Ovary (tissue), 9 donors: Measurements from ENCODE around the gene LETM1. TPM values are rescaled to one million over a fixed set of nuclear protein-coding genes. Genes with fewer than 3 reads are reported as not detected.
"Not testable (repeated sequence)": the region's sequence is repeated elsewhere in the genome, so short reads cannot be mapped to it uniquely, and the experiment has no call there.

Experiments
- DNase-seq, 5 donors: peaks; one replicate each; pipeline ENCODE4 v3.0.0-alpha.2; 2019 to 2020
- H3K27ac ChIP-seq, 2 donors: fragments of 200-600 bp; one replicate each; pipeline versions ENCODE4 v1.5.1 to v1.8.0; 2019 to 2022
- H3K27me3 ChIP-seq: fragments of 200-600 bp; one replicate; pipeline ENCODE4 v1.8.0; 2022
- H3K36me3 ChIP-seq: fragments of 200-600 bp; sonication (generic); one replicate; pipeline ENCODE4 v1.5.1; 2019
- H3K4me1 ChIP-seq: one replicate; pipeline ENCODE4 v1.8.1; 2013; ENCODE audit warnings: mild to moderate bottlenecking, moderate library complexity; ENCODE audit not compliant: insufficient read depth
- H3K4me3 ChIP-seq: fragments of 200-600 bp; sonication (generic); one replicate; pipeline ENCODE4 v1.5.1; 2017
- H3K9me3 ChIP-seq, 2 donors: fragments of 200-600 bp in 1 of 2; sonication (generic) in 1 of 2; one replicate each; pipeline versions ENCODE4 v1.5.1 to v1.8.1; 2013 to 2019; ENCODE audit warnings: mild to moderate bottlenecking in 1 of 2, moderate library complexity in 1 of 2
- CTCF ChIP-seq, 3 donors: fragments of 450-650 bp in 2 of 3; fragments of 200-600 bp in 1 of 3; IDR thresholded peaks; one replicate each; pipeline versions ENCODE4 v1.5.1 to v1.8.0; 2016 to 2022; ENCODE audit warnings: antibody characterized with exemption in 3 of 3, mild to moderate bottlenecking in 1 of 3
- EP300 ChIP-seq: sonication (generic); formaldehyde crosslinking; IDR thresholded peaks from one replicate; pipeline ENCODE4 v1.6.1; 2017; ENCODE audit warnings: antibody characterized with exemption
- POLR2A ChIP-seq: fragments of 450-650 bp; IDR thresholded peaks from one replicate; pipeline ENCODE4 v1.6.1; 2017; ENCODE audit warnings: antibody characterized with exemption, mild to moderate bottlenecking, moderate library complexity
- WGBS, 3 donors: extraction: QIAGEN DNeasy Blood & Tissue Kit in 1 of 3; methylation state at CpG; one replicate each; pipeline versions ENCODE4 v1.1.5 to v1.1.7; 2013 to 2017; 5-methylcytosine and 5-hydroxymethylcytosine counted together
- intact Hi-C, 4 donors: fragments of 100-400 bp; cut with DNase I; formaldehyde crosslinking; loops; one replicate each; pipeline versions ENCODE4 v1.11.0 to v1.15.1; 2022 to 2023
- polyA plus RNA-seq, 2 donors: library from polyadenylated mRNA; stranded (reverse); fragments of 200-250 nt in 1 of 2; fragments of 350-450 nt in 1 of 2; fragmentation: Illumina TruSeq in 1 of 2; extraction: RNeasy Lipid Tissue Mini Kit (QIAGEN cat#74804) in 1 of 2; gene quantifications; one replicate each; pipeline ENCODE4 v1.2.3, GENCODE V29; 2013 to 2014
- total RNA-seq, 7 donors: library from RNA; depleted of rRNA in 2 of 7; stranded (reverse); fragments of >200 nt in 2 of 7; fragmentation: NEBNext Ultra II Directional in 3 of 7; extraction: Animal tissue kit (Norgen Biotek cat#: 25700) in 3 of 7; gene quantifications; one replicate each; pipeline versions ENCODE4 v1.1.0 to v1.2.4, GENCODE V29; 2016 to 2023
- donor health status: DM: no; HTN: no; CAD: no; lungs with moderate emphysema.
- donor health status: DM: no; HTN: no; CAD: no.
- donor health status: Bipolar disorder and iron deficiency.
- donor health status: DM: yes; HTN: yes; CAD: no.
- donor health status: DM: no; HTN: no; CAD: no.
- donor health status: DM: yes; HTN: yes; CAD: no.

LETM1 gene
- total and polyA plus RNA-seq, 9 donors, result 9.3 to 43.6 (median 30.5) TPM

- WGBS, 3 donors, result 87 to 89% (median 89%) methylated on average over 7 of the region's 7 CpGs
- no peaks in the 10 kb centered on the region for H3K36me3 ChIP-seq
- H3K9me3 ChIP-seq, result no peaks in the 10 kb centered on the region
Measured at GRCh38 chr4:1839282-1839681, 16.7 kb downstream of the LETM1 start.

GRCh38 chr4:1837069-1837468, 18.9 kb downstream of the LETM1 start:
- H3K27me3 ChIP-seq, result no peaks in the 10 kb centered on the region
- no peak overlapping the region for H3K4me3 ChIP-seq
- WGBS, 3 donors, result 91 to 94% (median 93%) methylated on average over 10 of the region's 10 CpGs
- H3K36me3 ChIP-seq, result no peaks in the 10 kb centered on the region
- no peaks in the 10 kb centered on the region for H3K4me1 ChIP-seq
- intact Hi-C loops, result no loop called here
- H3K9me3 ChIP-seq, result no peaks in the 10 kb centered on the region
- H3K27ac ChIP-seq, result no peak overlapping the region
- no peak for TF ChIP-seq POLR2A
- TF ChIP-seq CTCF (IDR thresholded peaks at IDR 0.05), result no peak
- TF ChIP-seq EP300, result no peak
- no peak for DNase-seq

More at GRCh38 chr4:1839282-1839681, 16.7 kb downstream of the LETM1 start:
- intact Hi-C loops, result no loop called here
- Histone ChIP-seq H3K27me3 (no peaks in the 10 kb centered on the region), H3K27ac (no peak overlapping the region), H3K4me3 (no peak overlapping the region), H3K4me1 (no peaks in the 10 kb centered on the region)
- no peak for TF ChIP-seq EP300
- TF ChIP-seq CTCF (IDR thresholded peaks at IDR 0.05), result no peak
- no peak for TF ChIP-seq POLR2A
- DNase-seq, result no peak

DNA sequence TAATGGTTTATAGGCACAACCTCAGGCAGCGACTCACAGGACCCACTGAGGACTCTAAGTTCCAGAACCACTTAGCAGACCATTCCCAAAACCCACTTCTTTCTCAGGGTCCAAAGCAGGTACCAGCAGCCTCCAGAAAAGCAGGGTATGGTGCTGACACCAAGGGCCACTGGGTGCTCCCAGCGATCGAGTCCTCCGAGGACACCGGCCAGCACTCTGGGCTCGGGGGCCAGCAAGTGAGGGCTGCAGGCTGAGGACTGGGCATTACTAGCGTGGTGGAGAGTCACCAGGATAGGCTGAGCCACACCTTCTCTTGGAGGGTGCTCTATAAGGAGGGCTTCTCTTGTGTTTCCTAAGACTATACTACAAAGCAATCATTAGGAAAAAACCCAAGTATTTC, 19.3 kb downstream of the LETM1 start:
- no peak for DNase-seq
- H3K36me3 ChIP-seq, result no peaks in the 10 kb centered on the region

DNA sequence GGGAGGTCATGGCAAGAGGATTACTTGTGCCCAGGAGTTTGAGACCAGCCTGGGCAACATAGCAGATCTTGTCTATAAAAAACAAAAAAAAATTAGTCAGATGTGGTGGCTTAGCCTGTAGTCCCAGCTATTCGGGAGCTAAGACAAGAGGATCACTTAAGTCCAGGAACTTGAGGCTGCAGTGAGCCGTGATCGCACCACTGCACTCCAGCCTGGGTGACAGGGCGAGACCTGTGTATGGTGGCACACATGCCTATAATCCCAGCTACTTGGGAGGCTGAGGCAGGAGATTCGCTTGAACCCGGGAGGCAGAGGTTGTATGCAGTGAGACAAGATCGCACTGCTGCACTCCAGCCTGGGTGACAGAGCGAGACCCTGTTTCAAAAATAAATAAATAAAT, 20.1 kb downstream of the LETM1 start:
- H3K9me3 ChIP-seq, intact Hi-C loops, H3K4me1 ChIP-seq, DNase-seq, H3K27me3 ChIP-seq, H3K36me3 ChIP-seq, H3K4me3 ChIP-seq, H3K27ac ChIP-seq: not testable (repeated sequence)
- 95 to 98% (median 95%) methylated on average over 8 of the region's 8 CpGs for WGBS, 3 donors

More for the DNA sequence above, 19.3 kb downstream of the LETM1 start:
- TF ChIP-seq EP300, result no peak
- TF ChIP-seq CTCF (IDR thresholded peaks at IDR 0.05), result no peak
- H3K4me1 ChIP-seq, result no peaks in the 10 kb centered on the region
- no peak overlapping the region for H3K4me3 ChIP-seq
- 93 to 97% (median 95%) methylated on average over 7 of the region's 7 CpGs for WGBS, 3 donors
- intact Hi-C loops, result no loop called here
- no peak overlapping the region for H3K27ac ChIP-seq
- no peaks in the 10 kb centered on the region for H3K9me3 ChIP-seq
- no peaks in the 10 kb centered on the region for H3K27me3 ChIP-seq

DNA sequence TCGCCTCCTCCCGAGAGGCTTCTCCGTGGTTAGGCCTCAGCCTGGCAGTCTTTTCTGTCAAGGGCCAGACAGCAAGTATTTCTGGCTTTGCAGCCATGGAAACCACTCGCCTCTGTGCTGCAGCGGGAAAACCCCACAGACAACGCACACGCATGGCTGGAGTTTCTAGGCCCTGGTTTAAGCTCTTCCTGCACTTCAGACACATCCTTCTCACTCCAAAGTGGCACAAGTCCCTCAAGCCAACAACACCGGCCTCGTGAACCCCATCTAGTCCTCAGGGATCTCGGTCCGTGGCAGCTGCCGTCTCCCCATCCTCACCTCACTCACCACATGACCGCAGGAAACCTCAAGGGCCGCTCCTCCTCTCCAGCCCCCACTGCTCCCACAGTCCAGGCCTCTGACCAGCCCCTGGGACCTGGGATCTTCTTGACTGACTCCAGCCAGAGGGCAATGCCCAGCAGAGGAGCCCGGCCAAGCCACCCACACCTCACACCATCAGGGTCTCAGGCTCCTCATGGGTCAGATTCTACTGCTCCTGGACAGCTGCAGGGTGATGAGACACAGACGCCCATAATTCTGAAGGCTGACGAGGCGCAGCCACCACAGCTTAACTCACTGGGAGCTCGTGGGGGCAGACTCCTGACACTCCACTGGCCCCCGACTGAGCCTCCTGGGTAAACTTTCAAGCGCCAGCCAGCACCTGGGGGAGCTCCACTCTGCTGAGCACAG, 21.7 kb downstream of the LETM1 start:
- no peak for DNase-seq
- Histone ChIP-seq H3K4me3 (no peak overlapping the region), H3K27ac (no peak overlapping the region), H3K36me3 (no peaks in the 10 kb centered on the region), H3K9me3 (no peaks in the 10 kb centered on the region), H3K4me1 (no peaks in the 10 kb centered on the region), H3K27me3 (no peaks in the 10 kb centered on the region)
- TF ChIP-seq CTCF (IDR thresholded peaks at IDR 0.05) (no peak), EP300 (no peak), POLR2A (no peak)
- intact Hi-C loops, result no loop called here
- 82 to 85% (median 82%) methylated on average over 21 of the region's 21 CpGs for WGBS, 3 donors
